WTC11 (cell line): ENCODE results near the gene MICA. TPM values are rescaled to one million over a fixed set of nuclear protein-coding genes. Genes with fewer than 3 reads are reported as not detected.
A peak's percentile ranks its signal among the peaks of the same experiment; 100 is the strongest.
"Not testable (repeated sequence)": the region's sequence is repeated elsewhere in the genome, so short reads cannot be mapped to it uniquely, and the experiment has no call there.

Experiments
- ATAC-seq: fragments of 200-7000 bp; cut with Tn5 transposase; 2 replicates; pipeline ENCODE4 v1.10.0; 2021; ENCODE audit warnings: mild to moderate bottlenecking, moderate library complexity
- CTCF ChIA-PET: fragments of 300-600 bp; sonication (Branson Sonifier 250); formaldehyde crosslinking; loops from one replicate; lab custom pipeline; 2021; ENCODE audit warnings: antibody characterized with exemption; lab: Charles Lee
- POLR2A ChIA-PET: fragments of 350-600 bp; sonication (Branson Sonifier 250); formaldehyde crosslinking; loops from one replicate; lab custom pipeline; 2021; ENCODE audit warnings: antibody characterized with exemption; lab: Charles Lee
- DNase-seq: peaks from one replicate; pipeline ENCODE4 v3.0.0; 2021; ENCODE audit warnings: low spot score
- H3K27ac Mint-ChIP-seq: 2 replicates; pipeline ENCODE4 v1.8.0; 2021; ENCODE audit warnings: mixed read lengths
- H3K27me3 Mint-ChIP-seq: 2 replicates; pipeline ENCODE4 v1.8.0; 2021; ENCODE audit warnings: low read depth, mild to moderate bottlenecking, moderate library complexity, mixed read lengths
- H3K36me3 Mint-ChIP-seq: 2 replicates; pipeline ENCODE4 v1.8.0; 2021; ENCODE audit warnings: mixed read lengths
- H3K4me1 Mint-ChIP-seq: 2 replicates; pipeline ENCODE4 v1.8.0; 2022; ENCODE audit warnings: mixed read lengths
- H3K4me3 Mint-ChIP-seq: 2 replicates; pipeline ENCODE4 v1.8.0; 2021; ENCODE audit warnings: mild to moderate bottlenecking, moderate library complexity, mixed read lengths
- H3K9me3 Mint-ChIP-seq: 2 replicates; pipeline ENCODE4 v1.8.0; 2021; ENCODE audit warnings: mixed read lengths
- GABPB1 ChIP-seq: sonication (generic); formaldehyde crosslinking; IDR thresholded peaks from 2 replicates; pipeline ENCODE4 v1.8.1; 2023; ENCODE audit warnings: mild to moderate bottlenecking, missing genetic modification reagents
- KAT7 ChIP-seq: sonication (generic); formaldehyde crosslinking; IDR thresholded peaks from 2 replicates; pipeline ENCODE4 v1.8.1; 2023; ENCODE audit warnings: missing genetic modification reagents, mild to moderate bottlenecking, borderline replicate concordance
- MXD4 ChIP-seq: fragments of 250-450 bp; sonication (Bioruptor Pico); IDR thresholded peaks from 2 replicates; pipeline ENCODE4 v1.8.0; 2021; ENCODE audit warnings: mild to moderate bottlenecking, moderate library complexity, borderline replicate concordance
- SMAD3 ChIP-seq: sonication (generic); formaldehyde crosslinking; IDR thresholded peaks from 2 replicates; pipeline ENCODE4 v1.8.0; 2022; ENCODE audit warnings: missing genetic modification reagents, mild to moderate bottlenecking, borderline replicate concordance
- SMAD4 ChIP-seq: sonication (generic); formaldehyde crosslinking; IDR thresholded peaks from 2 replicates; pipeline ENCODE4 v1.8.0; 2022; ENCODE audit warnings: mild to moderate bottlenecking, missing genetic modification reagents
- TEAD1 ChIP-seq: sonication (generic); formaldehyde crosslinking; IDR thresholded peaks from 2 replicates; pipeline ENCODE4 v1.8.0; 2022; ENCODE audit warnings: mild to moderate bottlenecking, missing genetic modification reagents
- ZNF138 ChIP-seq: sonication (generic); formaldehyde crosslinking; conservative IDR thresholded peaks from 2 replicates; pipeline ENCODE4 v1.8.1; 2022; ENCODE audit warnings: mild to moderate bottlenecking, moderate library complexity, missing genetic modification reagents
- ZNF263 ChIP-seq: sonication (generic); formaldehyde crosslinking; IDR thresholded peaks from 2 replicates; pipeline ENCODE4 v1.8.1; 2022; ENCODE audit warnings: low read depth, mild to moderate bottlenecking, moderate library complexity, missing genetic modification reagents
- ZNF396 ChIP-seq: fragments of 250-450 bp; sonication (Bioruptor Pico); IDR thresholded peaks from 2 replicates; pipeline ENCODE4 v1.8.0; 2021; ENCODE audit warnings: mild to moderate bottlenecking, moderate library complexity, borderline replicate concordance
- ZNF671 ChIP-seq: fragments of 250-450 bp; sonication (Bioruptor Pico); IDR thresholded peaks from 2 replicates; pipeline ENCODE4 v1.8.0; 2021; ENCODE audit warnings: mild to moderate bottlenecking
- total RNA-seq: library from RNA; stranded (reverse); gene quantifications from 3 replicates; pipeline ENCODE4 v1.2.3, GENCODE V29; 2021
- TF ChIP-seq, protein P1 (sequence below): sonication (generic); formaldehyde crosslinking; IDR thresholded peaks from 2 replicates; pipeline ENCODE4 v1.8.1; 2023; ENCODE audit warnings: mild to moderate bottlenecking, missing genetic modification reagents, borderline replicate concordance
- TF ChIP-seq, protein P2 (sequence below): sonication (generic); formaldehyde crosslinking; IDR thresholded peaks from 2 replicates; pipeline ENCODE4 v1.8.0; 2022; ENCODE audit warnings: mild to moderate bottlenecking, missing genetic modification reagents
- TF ChIP-seq, protein P3 (sequence below): sonication (generic); formaldehyde crosslinking; conservative IDR thresholded peaks from 2 replicates; pipeline ENCODE4 v1.8.1; 2023; ENCODE audit warnings: mild to moderate bottlenecking, low read depth, missing genetic modification reagents, moderate library complexity

The MICA gene
- total RNA-seq, 1 experiment from 2014 or later = 12.9 TPM

DNA sequence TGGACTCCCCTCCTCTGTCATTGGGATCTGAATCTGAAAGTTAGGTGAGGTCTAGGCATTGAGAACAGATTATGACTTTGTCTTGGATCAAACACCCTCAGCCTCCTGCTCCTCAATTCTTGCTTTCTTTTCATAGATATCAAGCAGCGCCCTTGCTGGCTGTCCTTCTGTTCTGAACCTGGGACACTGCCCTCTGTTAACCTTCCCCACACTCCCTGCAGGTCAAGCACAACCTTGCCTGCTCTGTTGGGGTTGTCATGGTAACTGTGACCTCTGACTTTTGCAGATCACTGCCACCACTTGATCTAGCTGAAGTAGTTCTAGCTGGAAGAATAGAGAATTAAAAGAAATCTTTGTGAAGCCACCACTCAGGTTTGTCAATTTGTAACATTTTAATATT is 16.4 kb upstream of the MICA start:
- no peak for DNase-seq
- Mint-ChIP-seq H3K4me1 (peaks cover 20% of the 10 kb centered on the region), H3K36me3 (no peaks in the 10 kb centered on the region), H3K27me3 (no peaks in the 10 kb centered on the region), H3K27ac (no peak overlapping the region), H3K9me3 (peaks cover 4% of the 10 kb centered on the region; the same call in 1 of the 2 replicates), H3K4me3 (no peak overlapping the region)
- POLR2A ChIA-PET = no interaction called here
- TF ChIP-seq KAT7 (CRISPR knock-in tag) (no peak), MXD4 (CRISPR knock-in tag) (no peak), GABPB1 (no peak), ZNF396 (CRISPR knock-in tag) (no peak), ZNF263 (CRISPR knock-in tag) (no peak), ZNF138 (no peak), SMAD3 (CRISPR knock-in tag) (no peak), ZNF671 (CRISPR knock-in tag) (no peak), TEAD1 (CRISPR knock-in tag) (no peak), SMAD4 (no peak)
- TF ChIP-seq, protein P1, sequence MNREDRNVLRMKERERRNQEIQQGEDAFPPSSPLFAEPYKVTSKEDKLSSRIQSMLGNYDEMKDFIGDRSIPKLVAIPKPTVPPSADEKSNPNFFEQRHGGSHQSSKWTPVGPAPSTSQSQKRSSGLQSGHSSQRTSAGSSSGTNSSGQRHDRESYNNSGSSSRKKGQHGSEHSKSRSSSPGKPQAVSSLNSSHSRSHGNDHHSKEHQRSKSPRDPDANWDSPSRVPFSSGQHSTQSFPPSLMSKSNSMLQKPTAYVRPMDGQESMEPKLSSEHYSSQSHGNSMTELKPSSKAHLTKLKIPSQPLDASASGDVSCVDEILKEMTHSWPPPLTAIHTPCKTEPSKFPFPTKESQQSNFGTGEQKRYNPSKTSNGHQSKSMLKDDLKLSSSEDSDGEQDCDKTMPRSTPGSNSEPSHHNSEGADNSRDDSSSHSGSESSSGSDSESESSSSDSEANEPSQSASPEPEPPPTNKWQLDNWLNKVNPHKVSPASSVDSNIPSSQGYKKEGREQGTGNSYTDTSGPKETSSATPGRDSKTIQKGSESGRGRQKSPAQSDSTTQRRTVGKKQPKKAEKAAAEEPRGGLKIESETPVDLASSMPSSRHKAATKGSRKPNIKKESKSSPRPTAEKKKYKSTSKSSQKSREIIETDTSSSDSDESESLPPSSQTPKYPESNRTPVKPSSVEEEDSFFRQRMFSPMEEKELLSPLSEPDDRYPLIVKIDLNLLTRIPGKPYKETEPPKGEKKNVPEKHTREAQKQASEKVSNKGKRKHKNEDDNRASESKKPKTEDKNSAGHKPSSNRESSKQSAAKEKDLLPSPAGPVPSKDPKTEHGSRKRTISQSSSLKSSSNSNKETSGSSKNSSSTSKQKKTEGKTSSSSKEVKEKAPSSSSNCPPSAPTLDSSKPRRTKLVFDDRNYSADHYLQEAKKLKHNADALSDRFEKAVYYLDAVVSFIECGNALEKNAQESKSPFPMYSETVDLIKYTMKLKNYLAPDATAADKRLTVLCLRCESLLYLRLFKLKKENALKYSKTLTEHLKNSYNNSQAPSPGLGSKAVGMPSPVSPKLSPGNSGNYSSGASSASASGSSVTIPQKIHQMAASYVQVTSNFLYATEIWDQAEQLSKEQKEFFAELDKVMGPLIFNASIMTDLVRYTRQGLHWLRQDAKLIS = no peak
- TF ChIP-seq, protein P2, sequence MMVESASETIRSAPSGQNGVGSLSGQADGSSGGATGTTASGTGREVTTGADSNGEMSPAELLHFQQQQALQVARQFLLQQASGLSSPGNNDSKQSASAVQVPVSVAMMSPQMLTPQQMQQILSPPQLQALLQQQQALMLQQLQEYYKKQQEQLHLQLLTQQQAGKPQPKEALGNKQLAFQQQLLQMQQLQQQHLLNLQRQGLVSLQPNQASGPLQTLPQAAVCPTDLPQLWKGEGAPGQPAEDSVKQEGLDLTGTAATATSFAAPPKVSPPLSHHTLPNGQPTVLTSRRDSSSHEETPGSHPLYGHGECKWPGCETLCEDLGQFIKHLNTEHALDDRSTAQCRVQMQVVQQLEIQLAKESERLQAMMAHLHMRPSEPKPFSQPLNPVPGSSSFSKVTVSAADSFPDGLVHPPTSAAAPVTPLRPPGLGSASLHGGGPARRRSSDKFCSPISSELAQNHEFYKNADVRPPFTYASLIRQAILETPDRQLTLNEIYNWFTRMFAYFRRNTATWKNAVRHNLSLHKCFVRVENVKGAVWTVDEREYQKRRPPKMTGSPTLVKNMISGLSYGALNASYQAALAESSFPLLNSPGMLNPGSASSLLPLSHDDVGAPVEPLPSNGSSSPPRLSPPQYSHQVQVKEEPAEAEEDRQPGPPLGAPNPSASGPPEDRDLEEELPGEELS (CRISPR knock-in tag) = no peak
- TF ChIP-seq, protein P3, sequence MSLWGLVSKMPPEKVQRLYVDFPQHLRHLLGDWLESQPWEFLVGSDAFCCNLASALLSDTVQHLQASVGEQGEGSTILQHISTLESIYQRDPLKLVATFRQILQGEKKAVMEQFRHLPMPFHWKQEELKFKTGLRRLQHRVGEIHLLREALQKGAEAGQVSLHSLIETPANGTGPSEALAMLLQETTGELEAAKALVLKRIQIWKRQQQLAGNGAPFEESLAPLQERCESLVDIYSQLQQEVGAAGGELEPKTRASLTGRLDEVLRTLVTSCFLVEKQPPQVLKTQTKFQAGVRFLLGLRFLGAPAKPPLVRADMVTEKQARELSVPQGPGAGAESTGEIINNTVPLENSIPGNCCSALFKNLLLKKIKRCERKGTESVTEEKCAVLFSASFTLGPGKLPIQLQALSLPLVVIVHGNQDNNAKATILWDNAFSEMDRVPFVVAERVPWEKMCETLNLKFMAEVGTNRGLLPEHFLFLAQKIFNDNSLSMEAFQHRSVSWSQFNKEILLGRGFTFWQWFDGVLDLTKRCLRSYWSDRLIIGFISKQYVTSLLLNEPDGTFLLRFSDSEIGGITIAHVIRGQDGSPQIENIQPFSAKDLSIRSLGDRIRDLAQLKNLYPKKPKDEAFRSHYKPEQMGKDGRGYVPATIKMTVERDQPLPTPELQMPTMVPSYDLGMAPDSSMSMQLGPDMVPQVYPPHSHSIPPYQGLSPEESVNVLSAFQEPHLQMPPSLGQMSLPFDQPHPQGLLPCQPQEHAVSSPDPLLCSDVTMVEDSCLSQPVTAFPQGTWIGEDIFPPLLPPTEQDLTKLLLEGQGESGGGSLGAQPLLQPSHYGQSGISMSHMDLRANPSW (CRISPR knock-in tag) = no peak
- ATAC-seq = peak; percentile 67
- CTCF ChIA-PET = interaction anchor here (0.6 to 0.8 kb wide), 2 partner anchors 20 to 56 kb away, joined by 3 read pairs; no protein-coding TSS in a partner anchor

DNA sequence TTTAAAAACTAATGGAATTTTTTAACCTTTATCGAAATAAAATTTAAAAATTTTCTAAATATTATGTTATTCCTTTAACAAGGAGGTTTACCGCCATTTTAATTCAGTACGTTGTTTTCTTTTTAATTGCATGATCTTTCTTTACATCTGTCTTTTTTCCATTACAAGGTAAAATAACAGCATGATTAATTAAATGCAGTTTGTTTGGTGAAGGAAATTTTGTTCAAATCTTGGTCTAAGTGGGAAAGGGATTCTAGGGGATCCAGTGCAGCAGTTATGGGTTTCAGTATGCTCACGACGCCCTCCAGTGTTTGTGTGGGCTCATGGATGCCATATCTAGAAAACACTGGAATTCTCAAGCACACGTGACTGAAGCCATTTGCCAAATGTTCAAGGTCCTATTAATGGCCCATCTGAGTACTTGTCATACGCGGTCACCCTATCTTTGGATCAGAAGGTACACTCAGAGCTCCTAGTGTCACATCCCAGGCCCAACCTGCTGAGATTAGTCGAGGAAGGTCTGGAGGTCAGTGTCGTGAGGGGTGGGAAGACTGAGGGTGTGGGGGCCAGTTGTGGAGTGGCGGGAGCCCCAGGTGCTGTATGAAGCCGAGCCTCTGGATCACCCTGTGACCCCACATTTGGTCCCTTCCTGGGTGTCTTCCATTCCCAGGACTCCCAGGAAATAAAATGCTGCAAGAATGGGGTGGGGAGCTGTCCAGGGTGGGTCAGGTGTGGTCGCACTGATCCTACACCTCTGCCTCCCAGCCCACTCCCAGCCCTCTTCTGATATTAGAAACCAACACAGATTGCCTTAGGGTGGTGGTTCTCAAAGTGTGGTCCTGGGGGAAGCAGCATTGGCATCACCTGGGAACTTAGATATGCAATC is 14.2 kb upstream of the MICA start:
- H3K4me3 Mint-ChIP-seq, H3K27me3 Mint-ChIP-seq, H3K9me3 Mint-ChIP-seq, H3K27ac Mint-ChIP-seq, CTCF ChIA-PET, POLR2A ChIA-PET, H3K36me3 Mint-ChIP-seq, DNase-seq: not testable (repeated sequence)
- ATAC-seq = peak; percentile 66
- peaks cover 28% of the 10 kb centered on the region for H3K4me1 Mint-ChIP-seq

DNA sequence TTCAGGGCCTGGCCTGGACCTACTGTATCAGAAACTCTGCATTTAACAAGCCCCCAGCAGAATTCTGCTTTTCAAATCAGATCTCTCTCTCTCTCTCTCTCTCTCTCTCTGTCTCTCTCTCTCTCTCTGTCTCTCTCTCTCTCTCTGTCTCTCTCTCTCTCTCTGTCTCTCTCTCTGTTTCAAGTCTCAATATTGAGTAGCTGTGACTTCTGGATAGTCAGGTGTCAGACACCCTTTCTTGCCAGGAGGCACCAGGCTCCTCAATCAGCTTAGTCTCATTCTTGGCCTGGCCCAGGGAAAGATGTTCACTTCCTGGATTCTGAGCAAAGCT is 13.6 kb upstream of the MICA start:
- H3K27ac Mint-ChIP-seq, H3K4me3 Mint-ChIP-seq, ATAC-seq, DNase-seq, POLR2A ChIA-PET, H3K27me3 Mint-ChIP-seq, H3K36me3 Mint-ChIP-seq, H3K9me3 Mint-ChIP-seq: not testable (repeated sequence)
- peaks cover 31% of the 10 kb centered on the region for H3K4me1 Mint-ChIP-seq
- CTCF ChIA-PET = interaction anchor here (1.1 kb wide), 1 partner anchor 53 kb away, joined by 4 read pairs; no protein-coding TSS in a partner anchor
